Skeletal muscle tissue (tissue), 4 donors: ENCODE data around the gene TNNC2. TPM values are rescaled to one million over a fixed set of nuclear protein-coding genes. Genes with fewer than 3 reads are reported as not detected.
"Not testable (repeated sequence)": the region's sequence is repeated elsewhere in the genome, so short reads cannot be mapped to it uniquely, and the experiment has no call there.

Experiments
- H3K27ac ChIP-seq: one replicate; pipeline ENCODE4 v1.7.0; 2013; ENCODE audit warnings: mild to moderate bottlenecking, low read depth, low read length, inconsistent platforms
- H3K27me3 ChIP-seq, 3 donors: one replicate each; pipeline ENCODE4 v1.7.0; 2013; ENCODE audit warnings: low read length in 3 of 3; ENCODE audit not compliant: control insufficient read depth in 3 of 3, insufficient read depth in 3 of 3
- H3K36me3 ChIP-seq, 3 donors: one replicate each; pipeline ENCODE4 v1.7.0; 2013; ENCODE audit warnings: low read length in 3 of 3; ENCODE audit not compliant: control insufficient read depth in 3 of 3, insufficient read depth in 3 of 3
- H3K4me1 ChIP-seq, 3 donors: one replicate each; pipeline ENCODE4 v1.7.0; 2013; ENCODE audit warnings: low read length in 3 of 3, mild to moderate bottlenecking in 3 of 3; ENCODE audit not compliant: control insufficient read depth in 3 of 3, insufficient read depth in 3 of 3
- H3K4me3 ChIP-seq, 3 donors: one replicate each; pipeline ENCODE4 v1.7.0; 2013; ENCODE audit warnings: low read length in 3 of 3
- H3K9ac ChIP-seq, 3 donors: one replicate each; pipeline ENCODE4 v1.7.0; 2013; ENCODE audit warnings: low read length in 3 of 3, mild to moderate bottlenecking in 3 of 3, moderate library complexity in 2 of 3, low read depth in 1 of 3
- H3K9me3 ChIP-seq, 3 donors: one replicate each; pipeline ENCODE4 v1.7.0; 2013; ENCODE audit warnings: low read length in 3 of 3; ENCODE audit not compliant: control insufficient read depth in 3 of 3
- total RNA-seq: library from RNA; depleted of rRNA; stranded (reverse); fragments of >200 nt; gene quantifications from one replicate; pipeline ENCODE4 v1.2.3, GENCODE V29; 2014
- donor health status: Osteomylitis.

The TNNC2 gene
- total RNA-seq, result 2,844 TPM

DNA sequence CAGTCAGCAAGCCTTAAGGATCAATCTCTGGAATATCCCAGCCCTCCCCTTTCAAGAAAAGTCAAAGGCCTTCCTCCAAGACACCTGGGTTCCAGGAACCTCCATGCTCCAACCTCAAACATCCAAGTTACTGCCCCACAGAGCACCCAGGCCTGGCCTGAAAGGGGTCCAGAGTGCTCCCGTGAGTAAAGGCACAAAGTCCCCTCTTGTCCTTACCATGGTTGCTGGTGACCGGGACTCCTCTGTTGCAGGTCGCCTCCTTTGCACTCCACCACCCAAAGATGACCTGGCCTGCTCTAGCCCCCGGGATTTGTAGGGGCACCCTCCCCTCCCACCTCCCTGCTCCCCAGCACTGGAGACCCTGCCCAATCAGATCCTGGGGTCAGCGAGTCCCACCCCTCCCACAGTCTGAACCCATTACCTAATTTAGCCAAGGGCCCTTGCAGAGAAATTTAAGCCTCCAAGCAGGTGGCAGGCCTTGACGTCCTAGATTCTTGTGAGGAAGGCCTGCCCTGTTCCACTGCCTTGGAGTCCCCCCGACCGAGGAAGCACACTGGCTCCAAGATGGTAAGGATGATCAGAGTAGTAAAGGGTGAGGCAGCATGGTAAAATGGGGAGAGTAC, at the start of gene TNNC2:
Gene TNNC2, minus strand, starts transcription at position 283 of the 623 bp plus-strand sequence. Its CDS starts 64 bp downstream, at position 219.
- Histone ChIP-seq H3K27ac (peak within 1 kb of the TSS; percentile 99), H3K9me3 (no peaks in the 10 kb centered on the region), H3K4me3 (peak within 1 kb of the TSS; percentile 71 to 91 (median 81)), H3K36me3 (peaks cover 13 to 29% (median 14%) of the 10 kb centered on the region in 3 donors), H3K4me1 (peaks cover 36 to 61% (median 48%) of the 10 kb centered on the region in 3 donors), H3K27me3 (peaks cover 6 to 9% (median 8%) of the 10 kb centered on the region in 3 donors), H3K9ac (peak within 1 kb of the TSS; percentile 90 to 97 (median 91))

- no peak overlapping the region for H3K27ac ChIP-seq
- no peaks in the 10 kb centered on the region for H3K4me1 ChIP-seq
- H3K4me3 ChIP-seq, result no peak overlapping the region
- no peak overlapping the region for H3K9ac ChIP-seq
- H3K9me3 ChIP-seq, result no peaks in the 10 kb centered on the region
- peaks cover 20 to 26% (median 21%) of the 10 kb centered on the region in 3 donors for H3K36me3 ChIP-seq
- no peaks in the 10 kb centered on the region for H3K27me3 ChIP-seq
These were observed 47.5 kb upstream of the TNNC2 start for GRCh38 chr20:45874576-45874975.

- peaks cover 20 to 26% (median 21%) of the 10 kb centered on the region in 3 donors for H3K36me3 ChIP-seq
- not testable (repeated sequence) for H3K4me1 ChIP-seq, H3K27ac ChIP-seq, H3K27me3 ChIP-seq, H3K9ac ChIP-seq, H3K4me3 ChIP-seq, H3K9me3 ChIP-seq
These were observed 47.0 kb upstream of the TNNC2 start for GRCh38 chr20:45874104-45874481.

DNA sequence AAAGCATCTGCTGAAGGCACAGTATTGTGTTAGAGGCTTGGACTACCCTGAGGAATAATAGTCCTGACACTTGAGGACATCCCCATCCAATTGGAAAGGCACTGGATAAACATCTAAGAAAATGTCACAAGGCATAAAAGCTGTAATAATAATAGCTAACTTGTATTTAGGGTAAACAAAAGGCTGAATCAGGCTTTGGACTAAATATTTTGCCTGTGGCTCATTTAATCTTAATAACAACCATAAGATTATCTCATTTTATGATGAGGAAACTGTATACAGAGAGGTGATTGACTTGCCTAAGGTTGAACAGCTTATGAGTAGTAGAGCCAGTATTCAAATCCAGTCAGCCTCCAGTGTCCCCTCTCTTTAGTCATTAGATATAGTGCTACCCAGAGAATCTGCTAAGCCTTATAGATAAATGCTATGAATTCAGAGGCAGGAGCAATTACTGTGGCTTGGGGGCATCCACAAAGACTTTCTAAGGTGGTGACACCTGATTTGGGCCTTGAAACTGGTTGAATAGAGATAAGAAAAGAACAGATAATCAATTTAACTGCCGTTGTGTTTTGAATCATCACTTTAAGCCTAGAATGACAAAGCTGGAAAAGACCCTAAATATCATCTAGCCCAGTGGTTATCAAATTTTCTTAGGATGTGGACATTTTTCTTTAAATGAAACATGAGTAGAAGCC, 46.4 kb upstream of the TNNC2 start:
- Histone ChIP-seq H3K9me3 (no peaks in the 10 kb centered on the region), H3K36me3 (peaks cover 20 to 24% (median 20%) of the 10 kb centered on the region in 3 donors), H3K4me1 (no peaks in the 10 kb centered on the region), H3K4me3 (no peak overlapping the region), H3K27ac (no peak overlapping the region), H3K27me3 (no peaks in the 10 kb centered on the region), H3K9ac (no peak overlapping the region)

GRCh38 chr20:45872626-45873025, 45.5 kb upstream of the TNNC2 start:
- H3K36me3 ChIP-seq, result peaks cover 11 to 15% (median 12%) of the 10 kb centered on the region in 3 donors
- H3K4me3 ChIP-seq, result no peak overlapping the region
- H3K9me3 ChIP-seq, result no peaks in the 10 kb centered on the region
- no peaks in the 10 kb centered on the region for H3K4me1 ChIP-seq
- H3K27me3 ChIP-seq, result no peaks in the 10 kb centered on the region
- H3K27ac ChIP-seq, result no peak overlapping the region
- H3K9ac ChIP-seq, result no peak overlapping the region

DNA sequence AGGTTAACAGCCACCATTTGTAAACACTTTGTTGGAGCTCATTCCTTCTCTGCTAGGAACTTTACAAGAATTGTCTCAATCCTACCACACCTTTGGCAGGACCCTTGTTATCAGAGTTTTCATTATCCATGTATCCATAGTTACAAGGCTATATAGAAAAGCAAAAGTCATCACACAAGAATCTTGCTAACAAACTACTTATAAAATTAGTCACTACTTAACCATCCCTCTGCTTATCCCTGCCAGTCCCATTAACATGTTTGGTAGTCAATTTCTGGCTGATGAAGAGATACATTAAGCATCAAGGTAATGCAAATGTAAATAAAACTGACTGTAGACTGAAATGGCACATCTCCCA, 40.7 kb upstream of the TNNC2 start:
- Histone ChIP-seq H3K4me1 (no peaks in the 10 kb centered on the region), H3K27ac (no peak overlapping the region), H3K9ac (no peak overlapping the region), H3K9me3 (no peaks in the 10 kb centered on the region), H3K4me3 (no peak overlapping the region), H3K27me3 (no peaks in the 10 kb centered on the region), H3K36me3 (peaks cover 0 to 4% (median 3%) of the 10 kb centered on the region in 3 donors)

DNA sequence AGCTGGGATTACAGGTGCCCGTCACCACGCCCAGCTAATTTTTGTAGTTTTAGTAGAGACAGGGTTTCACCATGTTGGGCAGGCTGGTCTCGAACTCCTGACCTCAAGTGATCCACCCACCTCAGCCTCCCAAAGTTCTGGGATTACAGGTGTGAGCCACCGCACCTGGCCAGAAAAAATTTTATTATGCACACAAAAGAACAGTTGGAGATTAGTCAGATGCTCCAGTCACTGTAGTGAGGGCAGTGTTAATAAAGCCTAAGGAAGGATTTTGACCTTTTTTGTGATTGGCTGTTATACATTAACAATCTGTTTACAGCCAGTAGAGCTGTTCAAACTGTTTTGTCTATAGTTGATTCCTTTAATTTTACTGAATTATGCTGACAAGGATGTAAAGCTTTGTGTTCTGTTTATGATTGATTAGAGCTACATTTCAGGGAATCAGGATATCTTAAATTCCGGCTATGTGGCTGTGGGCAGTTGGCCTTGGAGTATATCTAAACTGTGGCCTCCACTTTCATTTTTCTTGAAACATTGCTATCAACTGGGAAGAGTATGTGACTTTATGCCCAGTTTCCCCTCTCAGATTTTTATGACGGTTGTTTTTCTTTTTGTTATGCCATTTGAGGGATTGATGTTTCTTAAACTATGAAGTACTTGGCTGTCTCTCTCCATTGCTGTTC, 40.2 kb upstream of the TNNC2 start:
- H3K9ac ChIP-seq, result no peak overlapping the region
- H3K9me3 ChIP-seq, result no peaks in the 10 kb centered on the region

DNA sequence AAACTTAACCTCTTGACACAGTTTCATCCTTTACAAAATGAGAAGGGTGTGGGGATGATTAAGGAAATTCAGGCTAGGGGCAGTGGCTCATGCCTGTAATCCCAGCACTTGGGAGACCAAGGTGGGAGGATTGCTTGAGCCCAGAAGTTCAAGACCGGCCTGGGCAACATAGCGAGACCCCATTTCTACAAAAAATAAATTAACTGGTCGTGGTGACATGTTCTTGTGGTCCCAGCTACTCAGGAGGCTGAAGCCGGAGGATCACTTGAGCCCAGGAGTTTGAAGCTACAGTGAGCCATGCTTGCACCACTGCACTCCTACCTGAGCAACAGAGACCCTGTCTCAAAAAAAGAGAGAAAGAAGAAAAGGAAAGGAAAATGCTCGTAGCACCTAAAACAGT, 39.3 kb upstream of the TNNC2 start:
- no peak overlapping the region for H3K27ac ChIP-seq
- no peaks in the 10 kb centered on the region for H3K9me3 ChIP-seq
- H3K9ac ChIP-seq, result no peak overlapping the region
- no peaks in the 10 kb centered on the region for H3K4me1 ChIP-seq
- H3K4me3 ChIP-seq, result no peak overlapping the region
- H3K36me3 ChIP-seq, result no peaks in the 10 kb centered on the region
- H3K27me3 ChIP-seq, result no peaks in the 10 kb centered on the region

More for the DNA sequence above, 40.2 kb upstream of the TNNC2 start:
- Histone ChIP-seq H3K4me3 (no peak overlapping the region), H3K27me3 (no peaks in the 10 kb centered on the region), H3K36me3 (no peaks in the 10 kb centered on the region), H3K27ac (no peak overlapping the region), H3K4me1 (no peaks in the 10 kb centered on the region)

- no peak overlapping the region for H3K9ac ChIP-seq
- no peaks in the 10 kb centered on the region for H3K36me3 ChIP-seq
- H3K9me3 ChIP-seq, result no peaks in the 10 kb centered on the region
- H3K27me3 ChIP-seq, result no peaks in the 10 kb centered on the region
- H3K27ac ChIP-seq, result no peak overlapping the region
- no peaks in the 10 kb centered on the region for H3K4me1 ChIP-seq
- no peak overlapping the region for H3K4me3 ChIP-seq
These were observed 36.7 kb upstream of the TNNC2 start for GRCh38 chr20:45863543-45864470.
